GM12801 (cell line): ENCODE results near the gene TMEM209.

Experiments used
- TF ChIP-seq, protein P1 (sequence below): IDR thresholded peaks from one replicate; pipeline ENCODE4 v1.5.1; 2011; ENCODE audit warnings: control low read depth; ENCODE audit not compliant: insufficient read length; ENCODE audit errors: extremely low read depth

Gene TMEM209

DNA sequence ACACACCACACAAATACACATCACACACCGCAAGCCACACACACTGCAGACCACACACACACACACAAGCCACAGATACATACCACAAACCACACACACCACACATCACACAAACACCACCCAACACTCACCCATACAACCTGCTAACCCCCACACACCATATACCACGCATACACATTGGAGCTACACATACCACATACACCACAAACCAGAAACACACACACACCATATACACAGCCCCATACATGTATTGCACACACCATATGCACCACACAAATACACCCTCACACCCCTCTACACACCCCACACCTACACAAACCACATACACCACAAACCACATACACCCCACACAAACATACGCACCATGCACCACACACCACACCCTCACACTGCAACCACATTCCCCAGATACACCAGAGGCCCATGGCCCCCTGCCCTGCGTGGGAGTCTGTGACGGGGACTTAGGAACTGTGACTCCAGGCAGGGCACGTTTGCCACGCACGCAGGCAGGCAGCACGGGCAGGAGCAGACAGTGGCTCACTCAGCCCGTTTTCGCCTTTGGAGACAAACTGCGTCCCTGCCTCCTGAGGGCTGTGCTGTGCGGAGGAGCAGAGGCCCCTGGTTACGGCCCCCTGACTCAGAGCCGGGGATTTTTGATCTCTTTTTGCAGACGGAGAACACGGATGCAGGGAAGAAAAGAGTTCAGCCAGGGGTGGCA lies 52.6 kb downstream of the TMEM209 start:
- TF ChIP-seq, protein P1, sequence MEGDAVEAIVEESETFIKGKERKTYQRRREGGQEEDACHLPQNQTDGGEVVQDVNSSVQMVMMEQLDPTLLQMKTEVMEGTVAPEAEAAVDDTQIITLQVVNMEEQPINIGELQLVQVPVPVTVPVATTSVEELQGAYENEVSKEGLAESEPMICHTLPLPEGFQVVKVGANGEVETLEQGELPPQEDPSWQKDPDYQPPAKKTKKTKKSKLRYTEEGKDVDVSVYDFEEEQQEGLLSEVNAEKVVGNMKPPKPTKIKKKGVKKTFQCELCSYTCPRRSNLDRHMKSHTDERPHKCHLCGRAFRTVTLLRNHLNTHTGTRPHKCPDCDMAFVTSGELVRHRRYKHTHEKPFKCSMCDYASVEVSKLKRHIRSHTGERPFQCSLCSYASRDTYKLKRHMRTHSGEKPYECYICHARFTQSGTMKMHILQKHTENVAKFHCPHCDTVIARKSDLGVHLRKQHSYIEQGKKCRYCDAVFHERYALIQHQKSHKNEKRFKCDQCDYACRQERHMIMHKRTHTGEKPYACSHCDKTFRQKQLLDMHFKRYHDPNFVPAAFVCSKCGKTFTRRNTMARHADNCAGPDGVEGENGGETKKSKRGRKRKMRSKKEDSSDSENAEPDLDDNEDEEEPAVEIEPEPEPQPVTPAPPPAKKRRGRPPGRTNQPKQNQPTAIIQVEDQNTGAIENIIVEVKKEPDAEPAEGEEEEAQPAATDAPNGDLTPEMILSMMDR = no peak

DNA sequence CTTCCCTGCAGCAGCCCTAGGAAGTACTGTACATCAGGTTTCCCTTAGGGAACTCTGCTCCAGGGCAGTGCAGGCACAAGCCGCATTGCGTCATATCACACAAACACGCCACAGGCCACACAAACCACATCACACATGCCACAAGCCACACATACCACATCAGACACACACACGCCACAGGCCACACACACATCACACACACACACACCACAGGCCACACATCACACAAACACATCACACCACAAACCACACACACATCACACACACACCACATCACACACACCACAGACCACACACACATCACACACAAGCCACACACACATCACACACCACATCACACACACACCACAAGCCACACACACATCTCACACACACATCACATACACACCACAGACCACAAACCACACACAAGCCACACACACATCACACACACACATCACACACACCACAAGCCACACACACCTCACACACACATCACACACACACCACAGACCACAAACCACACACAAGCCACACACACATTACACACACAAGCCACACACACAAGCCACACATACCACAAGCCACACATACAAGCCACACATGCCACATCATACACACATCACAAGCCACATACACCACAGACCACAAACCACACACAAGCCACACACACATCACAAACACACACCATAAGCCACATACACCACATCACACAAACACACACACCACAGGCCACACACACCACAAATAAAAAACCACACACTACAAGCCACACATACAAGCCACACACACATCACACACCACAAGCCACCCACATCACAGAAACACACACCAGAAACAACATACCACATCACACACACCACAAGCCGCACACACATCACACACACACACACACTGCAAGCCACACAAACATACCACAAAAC lies 53.4 kb downstream of the TMEM209 start:
- TF ChIP-seq, protein P1 = no peak

DNA sequence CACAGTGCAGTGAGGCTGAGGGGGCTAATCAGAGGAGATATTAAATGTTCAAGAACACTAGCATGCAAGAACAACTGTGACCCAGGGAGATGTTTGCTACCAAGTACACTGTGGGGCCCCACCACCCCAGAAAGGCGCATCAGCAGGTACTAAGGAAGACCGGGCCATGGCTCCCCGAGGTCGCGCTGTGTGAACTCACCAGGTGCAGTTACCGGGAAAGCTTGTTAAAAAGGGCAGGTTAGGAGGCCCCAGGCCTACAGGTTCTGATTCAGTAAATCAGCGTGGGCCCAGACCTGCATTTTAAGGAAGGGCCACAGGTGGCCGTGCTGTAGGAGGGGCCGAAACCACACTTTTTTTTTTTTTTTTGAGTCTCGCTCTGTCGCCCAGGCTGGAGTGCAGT lies 54.6 kb downstream of the TMEM209 start:
- TF ChIP-seq, protein P1 = no peak

DNA sequence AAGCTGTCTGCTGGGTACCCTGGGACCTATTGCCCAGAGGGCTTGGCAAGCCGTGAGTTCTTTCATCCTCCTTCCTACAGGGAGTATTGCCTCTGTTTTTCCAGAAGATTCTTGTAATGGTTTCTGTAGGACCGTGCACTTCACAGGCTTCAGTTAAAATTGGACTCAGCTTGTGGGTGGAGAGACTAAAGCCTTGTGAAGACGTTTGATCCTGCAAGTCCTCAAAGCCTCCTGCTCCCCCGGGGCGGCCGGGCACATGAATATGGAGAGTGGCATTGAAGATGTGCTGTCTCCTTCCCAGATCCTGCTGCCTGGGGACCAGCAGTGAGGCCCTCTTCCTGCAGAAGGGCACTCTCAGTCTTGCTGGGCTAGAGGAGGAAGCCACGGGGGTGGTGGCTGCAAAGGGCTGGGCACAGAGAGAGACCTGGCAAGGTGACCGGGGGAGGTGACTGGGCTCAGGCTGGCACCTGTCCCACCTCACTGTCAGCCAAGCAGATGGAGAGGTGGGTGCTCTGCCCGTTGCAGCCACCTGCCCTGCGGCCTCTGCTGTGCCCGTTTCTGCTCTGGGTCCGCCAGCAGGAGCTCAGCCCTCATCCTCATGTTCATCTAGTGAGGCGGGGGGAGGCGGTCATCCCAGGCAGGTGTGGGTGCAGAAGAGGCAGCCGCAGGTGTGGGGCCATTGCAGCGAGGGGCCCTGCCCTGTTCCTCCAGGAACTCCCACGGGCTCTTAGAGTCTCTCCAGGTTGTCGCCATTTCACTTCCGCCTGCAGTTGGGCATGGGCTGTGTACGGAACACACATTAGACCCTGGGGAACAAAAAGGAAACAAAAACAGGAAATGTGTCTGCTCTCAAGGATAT lies 55.7 kb downstream of the TMEM209 start:
- TF ChIP-seq, protein P1 = no peak

DNA sequence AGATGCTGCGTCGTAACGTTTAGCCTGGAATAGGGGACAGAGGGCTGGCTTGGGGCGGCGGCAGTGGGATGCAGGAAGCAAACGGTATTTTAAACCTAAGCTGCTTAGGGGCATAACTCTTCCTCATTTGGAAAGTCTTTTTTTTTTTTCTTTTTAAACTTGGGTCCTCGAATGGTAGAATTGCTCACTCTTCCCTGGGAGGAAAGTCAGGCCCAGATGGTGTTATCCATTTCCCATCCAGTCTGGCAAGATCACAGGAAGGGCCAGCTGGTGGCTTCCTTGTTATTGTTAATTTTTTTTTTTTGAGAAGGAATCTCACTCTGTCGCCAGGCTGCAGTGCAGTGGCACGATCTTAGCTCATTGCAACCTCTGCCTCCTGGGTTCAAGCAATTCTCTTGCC lies 56.6 kb downstream of the TMEM209 start:
- TF ChIP-seq, protein P1 = no peak

DNA sequence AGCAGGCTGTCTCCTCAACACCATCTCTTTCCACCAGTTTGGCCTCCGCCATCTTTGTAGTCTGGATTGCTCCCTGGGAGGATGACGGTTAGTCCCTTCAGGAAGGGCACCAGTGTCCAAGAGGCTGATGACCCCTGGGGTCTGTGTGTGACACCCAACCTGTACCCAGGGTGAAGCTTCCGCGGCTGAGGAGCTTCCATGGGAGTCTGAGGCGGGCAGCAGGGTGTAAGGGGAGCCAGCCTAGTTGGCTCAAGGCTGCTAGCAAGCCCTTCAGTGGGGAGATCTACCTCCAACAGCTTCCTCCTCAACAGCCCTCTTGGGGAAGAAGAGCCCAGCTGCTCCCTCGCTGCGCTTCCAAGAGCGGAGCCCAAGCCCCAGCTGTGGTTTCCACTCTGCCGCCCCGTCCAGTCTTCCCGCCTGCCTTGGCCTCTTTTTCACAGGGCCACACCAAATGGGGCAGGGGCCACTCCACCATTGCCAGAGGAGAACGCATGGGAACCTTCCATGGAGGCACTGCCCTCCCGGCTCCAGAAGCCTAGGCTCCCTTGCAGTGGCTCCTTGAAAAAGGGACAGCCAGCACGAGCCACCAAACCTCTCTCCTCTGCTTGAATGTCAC lies 57.4 kb downstream of the TMEM209 start:
- TF ChIP-seq, protein P1 = no peak
